Cardiac muscle cell (in vitro differentiated cells and primary cell): ENCODE results near the gene BUD31. TPM values are rescaled to one million over a fixed set of nuclear protein-coding genes. Genes with fewer than 3 reads are reported as not detected.

Experiments
- DNase-seq, 2 donors: peaks; one replicate each; pipeline versions ENCODE4 v3.0.0 to v3.0.0-alpha.2; 2010 to 2017; ENCODE audit warnings: low read depth in 1 of 2, low spot score in 1 of 2
- H3K27ac ChIP-seq: fragments of 200-600 bp; sonication (generic); 2 replicates; pipeline ENCODE4 v1.5.1; 2016
- H3K27me3 ChIP-seq: fragments of 200-600 bp; sonication (generic); 2 replicates; pipeline ENCODE4 v1.6.0; 2016; ENCODE audit warnings: control low read depth
- H3K36me3 ChIP-seq: fragments of 200-600 bp; sonication (generic); 2 replicates; pipeline ENCODE4 v1.5.1; 2016; ENCODE audit warnings: control low read depth
- H3K4me1 ChIP-seq: fragments of 200-600 bp; sonication (generic); 2 replicates; pipeline ENCODE4 v1.8.1; 2017; ENCODE audit warnings: low read depth, mild to moderate bottlenecking, mixed run types
- H3K4me3 ChIP-seq: fragments of 200-600 bp; sonication (generic); 2 replicates; pipeline ENCODE4 v1.5.1; 2016; ENCODE audit warnings: mild to moderate bottlenecking
- H3K9me3 ChIP-seq: fragments of 200-600 bp; sonication (generic); 2 replicates; pipeline ENCODE4 v1.5.1; 2017; ENCODE audit warnings: low read depth, mild to moderate bottlenecking, control low read depth
- polyA plus RNA-seq: library from polyadenylated mRNA; unstranded; fragments of >200 nt; fragmentation: Nextera tagmentation; extraction: Ambion mirVana; gene quantifications from 2 replicates; pipeline ENCODE4 v1.2.1, GENCODE V29; 2016
- total RNA-seq: library from RNA; depleted of rRNA; stranded (reverse); fragments of >200 nt; gene quantifications from 2 replicates; pipeline ENCODE4 v1.2.3, GENCODE V29; 2016
- TF ChIP-seq, protein P1 (sequence below): IDR thresholded peaks from 2 replicates; pipeline ENCODE4 v1.5.1; 2012; ENCODE audit warnings: low read depth, mild to moderate bottlenecking, low read length

Gene BUD31
- total RNA-seq (66.9 and 110 TPM in 2 replicates), polyA plus RNA-seq (132 and 193 TPM in 2 replicates)

- peak within 1 kb of the TSS; percentile 89 for H3K4me3 ChIP-seq
- H3K27ac ChIP-seq = peak within 1 kb of the TSS; percentile 98
- no peaks in the 10 kb centered on the region for H3K9me3 ChIP-seq
- H3K4me1 ChIP-seq = peaks cover 15% of the 10 kb centered on the region
- peak; percentile 92 to 96 for DNase-seq
- no peaks in the 10 kb centered on the region for H3K27me3 ChIP-seq
- peaks cover 31% of the 10 kb centered on the region for H3K36me3 ChIP-seq
- TF ChIP-seq, protein P1, sequence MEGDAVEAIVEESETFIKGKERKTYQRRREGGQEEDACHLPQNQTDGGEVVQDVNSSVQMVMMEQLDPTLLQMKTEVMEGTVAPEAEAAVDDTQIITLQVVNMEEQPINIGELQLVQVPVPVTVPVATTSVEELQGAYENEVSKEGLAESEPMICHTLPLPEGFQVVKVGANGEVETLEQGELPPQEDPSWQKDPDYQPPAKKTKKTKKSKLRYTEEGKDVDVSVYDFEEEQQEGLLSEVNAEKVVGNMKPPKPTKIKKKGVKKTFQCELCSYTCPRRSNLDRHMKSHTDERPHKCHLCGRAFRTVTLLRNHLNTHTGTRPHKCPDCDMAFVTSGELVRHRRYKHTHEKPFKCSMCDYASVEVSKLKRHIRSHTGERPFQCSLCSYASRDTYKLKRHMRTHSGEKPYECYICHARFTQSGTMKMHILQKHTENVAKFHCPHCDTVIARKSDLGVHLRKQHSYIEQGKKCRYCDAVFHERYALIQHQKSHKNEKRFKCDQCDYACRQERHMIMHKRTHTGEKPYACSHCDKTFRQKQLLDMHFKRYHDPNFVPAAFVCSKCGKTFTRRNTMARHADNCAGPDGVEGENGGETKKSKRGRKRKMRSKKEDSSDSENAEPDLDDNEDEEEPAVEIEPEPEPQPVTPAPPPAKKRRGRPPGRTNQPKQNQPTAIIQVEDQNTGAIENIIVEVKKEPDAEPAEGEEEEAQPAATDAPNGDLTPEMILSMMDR = no peak
Observed at GRCh38 chr7:99408379-99409191, at the start of gene BUD31, which contains the start of gene PDAP1. TSS of gene BUD31 (plus strand) at chr7:99408969. CDS start at chr7:99411093, 2,124 bp downstream. TSS of gene PDAP1 (minus strand) at chr7:99408597. CDS start at chr7:99408548, 49 bp downstream.

- no peaks in the 10 kb centered on the region for H3K9me3 ChIP-seq
- peak overlapping the region; percentile 17 for H3K27ac ChIP-seq
- H3K4me3 ChIP-seq = no peak overlapping the region
- TF ChIP-seq, protein P1 = no peak
- H3K36me3 ChIP-seq = peaks cover 63% of the 10 kb centered on the region
- no peaks in the 10 kb centered on the region for H3K27me3 ChIP-seq
- DNase-seq = no peak
- H3K4me1 ChIP-seq = no peaks in the 10 kb centered on the region
Observed at GRCh38 chr7:99359465-99360154, 49.2 kb upstream of the BUD31 start.

DNA sequence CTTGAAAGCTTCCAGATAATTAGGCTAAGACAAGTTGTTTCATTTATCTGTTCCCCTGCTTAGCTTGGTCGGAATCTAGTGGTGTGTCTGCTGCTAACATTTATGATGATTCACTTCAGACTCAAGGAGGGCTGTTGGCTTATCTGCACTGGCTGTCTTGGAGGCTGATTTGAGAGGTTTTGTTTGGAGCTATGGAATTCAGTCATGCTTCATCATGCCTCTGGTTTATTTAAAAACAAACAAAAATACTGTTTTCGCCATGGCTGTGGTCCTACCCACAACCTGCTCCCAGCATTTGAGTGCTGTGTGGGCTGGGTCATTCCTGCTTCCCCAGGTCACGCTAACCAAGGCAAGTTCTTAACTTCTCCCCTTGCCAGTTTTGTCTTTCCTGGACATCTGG, 46.0 kb upstream of the BUD31 start:
- Histone ChIP-seq H3K4me3 (no peak overlapping the region), H3K27me3 (no peaks in the 10 kb centered on the region), H3K9me3 (no peaks in the 10 kb centered on the region), H3K27ac (no peak overlapping the region), H3K4me1 (no peaks in the 10 kb centered on the region), H3K36me3 (peaks cover 67% of the 10 kb centered on the region)
- DNase-seq = peak in 1 of 2 donors; percentile 73
- TF ChIP-seq, protein P1 = no peak

- Histone ChIP-seq H3K27ac (no peak overlapping the region), H3K36me3 (peaks cover 63% of the 10 kb centered on the region)
- TF ChIP-seq, protein P1 = no peak
Observed at GRCh38 chr7:99363286-99363685, 45.5 kb upstream of the BUD31 start.

GRCh38 chr7:99365318-99366141, 43.2 kb upstream of the BUD31 start:
- H3K4me3 ChIP-seq = no peak overlapping the region
- no peaks in the 10 kb centered on the region for H3K4me1 ChIP-seq
- peaks cover 45% of the 10 kb centered on the region for H3K36me3 ChIP-seq
- TF ChIP-seq, protein P1 = peak; percentile 50
- H3K27ac ChIP-seq = no peak overlapping the region
- H3K9me3 ChIP-seq = no peaks in the 10 kb centered on the region
- no peaks in the 10 kb centered on the region for H3K27me3 ChIP-seq
- peak in 1 of 2 donors; percentile 20 for DNase-seq

More at GRCh38 chr7:99363286-99363685, 45.5 kb upstream of the BUD31 start:
- Histone ChIP-seq H3K4me1 (no peaks in the 10 kb centered on the region), H3K4me3 (no peak overlapping the region), H3K9me3 (no peaks in the 10 kb centered on the region), H3K27me3 (no peaks in the 10 kb centered on the region)
- no peak for DNase-seq
